HG03558 (cell line): ENCODE results near the gene IRGM.

Source experiments
- ATAC-seq: cut with Tn5 transposase; IDR thresholded peaks from one replicate; pipeline ENCODE4 v1.9.1; 2021; ENCODE audit warnings: moderate number of reproducible peaks; ENCODE audit not compliant: unreplicated experiment; ENCODE audit errors: extremely low read depth

IRGM gene

DNA sequence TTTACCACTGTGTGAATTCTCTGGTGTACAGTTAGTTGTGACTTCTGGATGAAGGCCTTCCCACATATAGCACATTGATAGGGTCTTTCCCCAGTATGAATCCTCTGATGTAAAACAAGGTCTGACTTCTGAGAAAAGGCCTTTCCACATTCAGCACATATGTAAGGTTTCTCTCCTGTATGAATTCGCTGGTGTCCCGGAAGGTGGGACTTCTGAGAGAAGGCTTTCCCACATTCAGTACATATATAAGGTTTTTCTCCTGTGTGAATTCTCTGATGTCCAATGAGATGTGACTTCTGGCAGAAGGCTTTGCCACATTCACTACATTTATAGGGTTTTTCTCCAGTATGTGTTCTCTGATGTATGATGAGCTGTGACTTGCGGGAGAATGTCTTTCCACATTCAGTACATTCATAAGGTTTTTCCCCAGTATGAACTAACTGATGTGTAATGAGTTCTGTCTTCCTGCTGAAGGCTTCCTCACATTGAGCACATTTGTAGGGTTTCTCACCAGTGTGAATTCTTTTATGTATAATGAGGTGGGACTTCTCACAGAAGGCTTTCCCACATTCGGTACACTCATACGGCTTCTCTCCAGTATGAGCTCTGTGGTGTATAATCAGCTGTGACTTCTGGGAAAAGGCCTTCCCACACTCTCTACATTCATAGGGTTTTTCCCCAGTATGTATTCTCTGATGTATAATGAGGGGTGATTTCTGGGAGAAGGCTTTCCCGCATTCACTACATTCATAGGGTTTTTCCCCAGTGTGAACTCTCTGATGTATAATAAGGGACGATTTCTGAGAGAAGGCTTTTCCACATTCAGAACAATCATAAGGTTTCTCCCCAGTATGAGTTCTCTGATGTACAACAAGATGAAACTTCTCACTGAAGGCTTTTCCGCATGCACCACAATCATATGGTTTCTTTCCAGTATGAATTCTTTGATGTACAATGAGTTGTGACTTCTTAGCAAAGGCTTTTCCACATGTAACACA, 49.4 kb downstream of the IRGM start:
- ATAC-seq = no peak
